Central memory CD8-positive, alpha-beta T cell (primary cell): ENCODE data around the gene ZBTB6.
"Not testable (repeated sequence)": the region's sequence is repeated elsewhere in the genome, so short reads cannot be mapped to it uniquely, and the experiment has no call there.

ENCODE experiments used
- ATAC-seq: fragments of 150-1000 bp; cut with Tn5 transposase; replicated peaks from 2 replicates; pipeline ENCODE4 v1.10.0; 2022; ENCODE audit warnings: mild to moderate bottlenecking, moderate FRiP score, moderate number of reproducible peaks; ENCODE audit not compliant: poor library complexity, severe bottlenecking; ENCODE audit errors: extremely low read depth
- DNase-seq, 2 donors: peaks; one replicate each; pipeline ENCODE4 v3.0.0; 2021; ENCODE audit warnings: low spot score in 2 of 2
- H3K27ac Mint-ChIP-seq: one replicate; pipeline ENCODE4 v1.8.0; 2022; ENCODE audit warnings: low read depth, mild to moderate bottlenecking, moderate library complexity, mixed read lengths
- H3K27me3 Mint-ChIP-seq: one replicate; pipeline ENCODE4 v1.8.0; 2022; ENCODE audit warnings: mixed read lengths
- H3K36me3 Mint-ChIP-seq: one replicate; pipeline ENCODE4 v1.8.0; 2022; ENCODE audit warnings: mild to moderate bottlenecking, moderate library complexity, mixed read lengths; ENCODE audit not compliant: insufficient read depth
- H3K4me1 Mint-ChIP-seq: one replicate; pipeline ENCODE4 v1.8.0; 2022; ENCODE audit warnings: mixed read lengths
- H3K4me3 Mint-ChIP-seq: one replicate; pipeline ENCODE4 v1.8.0; 2022; ENCODE audit warnings: mild to moderate bottlenecking, moderate library complexity, mixed read lengths
- H3K9me3 Mint-ChIP-seq: one replicate; pipeline ENCODE4 v1.8.0; 2022; ENCODE audit warnings: mixed read lengths

Gene ZBTB6

DNA sequence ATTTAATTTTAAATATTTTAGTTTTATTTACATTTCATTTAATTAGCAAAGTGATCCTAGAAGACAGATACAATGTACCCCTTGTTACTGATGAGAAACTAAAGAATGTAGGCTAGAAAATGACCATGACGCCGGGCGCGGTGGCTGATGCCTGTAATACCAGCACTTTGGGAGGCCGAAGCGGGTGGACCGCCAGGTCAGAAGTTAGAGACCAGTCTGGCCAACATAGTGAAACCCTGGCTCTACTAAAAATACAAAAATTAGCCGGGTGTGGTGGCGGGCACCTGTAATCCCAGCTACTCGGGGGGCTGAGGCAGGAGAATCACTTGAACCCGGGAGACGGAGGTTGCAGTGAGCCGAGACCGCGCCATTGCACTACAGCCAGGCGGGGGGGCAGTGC, 7.0 kb downstream of the ZBTB6 start:
- not testable (repeated sequence) for H3K4me3 Mint-ChIP-seq, H3K27me3 Mint-ChIP-seq
- peaks cover 16% of the 10 kb centered on the region for H3K36me3 Mint-ChIP-seq

DNA sequence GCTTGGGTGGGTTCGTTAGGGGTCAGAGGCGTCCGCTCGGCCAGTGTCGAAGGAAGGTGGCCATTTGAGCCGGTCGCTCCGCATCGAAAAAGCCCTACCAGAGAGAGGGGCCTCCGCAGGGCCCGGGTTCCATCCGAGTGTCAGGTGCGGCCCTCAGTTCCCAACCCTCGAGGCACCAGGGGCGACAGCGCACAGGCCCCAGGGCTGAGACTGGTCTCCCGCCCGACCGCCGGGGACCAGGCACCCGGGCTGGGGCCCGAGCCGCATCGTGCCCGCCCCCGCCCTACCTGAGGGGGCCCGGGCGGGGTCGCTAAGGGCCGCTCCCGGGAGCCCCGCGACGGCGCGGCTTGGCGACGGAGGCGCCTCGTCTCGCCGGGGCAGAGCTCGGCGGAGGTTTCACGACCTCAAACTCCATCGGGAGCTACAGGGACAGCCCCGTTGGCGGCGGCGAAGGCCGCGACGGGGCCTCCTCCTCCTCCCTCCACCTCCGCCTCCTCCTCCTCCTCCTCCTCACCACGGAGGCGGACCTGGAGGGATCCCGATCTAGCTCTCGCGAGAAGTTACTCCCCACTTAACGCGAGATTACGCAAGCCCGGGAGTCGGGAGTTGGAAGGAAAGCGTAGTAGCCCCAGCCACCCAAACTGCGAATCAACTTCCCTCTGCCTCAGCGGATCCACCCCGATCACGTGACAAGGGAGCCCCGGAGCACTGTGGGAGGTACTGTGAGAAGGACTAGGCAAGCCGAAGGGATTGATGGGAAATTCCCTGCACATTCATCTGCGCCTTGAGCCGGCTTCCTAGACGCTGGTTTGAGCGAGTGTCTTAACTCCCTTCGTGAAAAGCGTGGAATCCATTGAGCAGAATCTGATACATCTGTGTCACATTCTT, 8.1 kb downstream of the ZBTB6 start, which contains the start of gene RC3H2:
Gene RC3H2 (minus strand): TSS at position 537 of the 888 bp plus-strand sequence. CDS start 7,850 bp downstream, outside the sequence.
- Mint-ChIP-seq H3K4me1 (peaks cover 17% of the 10 kb centered on the region), H3K36me3 (peaks cover 14% of the 10 kb centered on the region), H3K27ac (peak within 1 kb of the TSS; percentile 91), H3K4me3 (peak within 1 kb of the TSS; percentile 91), H3K9me3 (no peaks in the 10 kb centered on the region), H3K27me3 (no peaks in the 10 kb centered on the region)
- ATAC-seq (peak; percentile 81), DNase-seq (peak; percentile 92 to 97)

More for the DNA sequence above, 7.0 kb downstream of the ZBTB6 start:
- not testable (repeated sequence) for H3K9me3 Mint-ChIP-seq, DNase-seq, ATAC-seq, H3K27ac Mint-ChIP-seq
- peaks cover 18% of the 10 kb centered on the region for H3K4me1 Mint-ChIP-seq

DNA sequence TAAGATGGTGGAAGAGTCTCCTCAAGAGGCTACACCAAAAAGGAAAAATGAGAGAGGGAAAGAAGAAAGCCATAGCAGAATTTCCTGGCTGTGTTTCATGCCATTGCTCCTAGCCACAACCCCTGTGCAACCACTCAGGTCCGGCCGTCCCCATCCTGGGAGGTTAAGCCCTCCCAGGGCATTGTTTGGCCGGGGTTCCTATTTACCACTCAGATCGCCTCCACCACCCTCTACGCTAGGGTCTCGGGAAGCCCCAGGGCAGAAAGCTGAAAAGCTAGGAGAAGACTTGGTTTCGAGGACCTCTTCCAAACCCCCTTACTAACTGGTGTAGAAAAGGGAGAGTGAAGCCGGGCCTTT, 8.7 kb downstream of the ZBTB6 start:
- H3K4me3 Mint-ChIP-seq, result peak overlapping the region; percentile 91
- peaks cover 10% of the 10 kb centered on the region for H3K36me3 Mint-ChIP-seq
- H3K27ac Mint-ChIP-seq, result peak overlapping the region; percentile 91
- no peaks in the 10 kb centered on the region for H3K27me3 Mint-ChIP-seq
- H3K9me3 Mint-ChIP-seq, result no peaks in the 10 kb centered on the region
- ATAC-seq (no peak), DNase-seq (peak in 1 of 2 donors; percentile 16)
- peaks cover 21% of the 10 kb centered on the region for H3K4me1 Mint-ChIP-seq

DNA sequence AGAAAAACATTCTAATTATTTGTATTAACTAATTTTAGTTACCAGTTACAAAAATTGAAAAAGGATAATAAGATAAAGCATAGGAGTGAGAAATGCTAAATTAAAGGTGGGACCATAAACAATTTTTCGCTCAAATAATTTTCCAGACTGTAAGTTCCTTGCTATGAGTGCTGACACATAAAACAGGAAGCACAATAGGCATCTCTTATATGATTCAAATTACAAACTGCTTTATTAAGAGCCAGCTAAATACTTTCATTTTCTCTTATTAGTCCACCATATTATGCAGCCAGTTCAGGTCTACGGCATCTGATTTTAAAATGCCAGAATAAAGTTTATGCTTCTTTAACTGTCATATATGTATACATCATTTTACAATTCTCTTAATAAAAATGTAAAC, 12.3 kb downstream of the ZBTB6 start:
- Mint-ChIP-seq H3K4me1 (peaks cover 34% of the 10 kb centered on the region), H3K27ac (peak overlapping the region; percentile 85), H3K36me3 (peaks cover 25% of the 10 kb centered on the region), H3K4me3 (peak overlapping the region; percentile 66), H3K27me3 (no peaks in the 10 kb centered on the region), H3K9me3 (no peaks in the 10 kb centered on the region)
- ATAC-seq (peak; percentile 34), DNase-seq (no peak)

DNA sequence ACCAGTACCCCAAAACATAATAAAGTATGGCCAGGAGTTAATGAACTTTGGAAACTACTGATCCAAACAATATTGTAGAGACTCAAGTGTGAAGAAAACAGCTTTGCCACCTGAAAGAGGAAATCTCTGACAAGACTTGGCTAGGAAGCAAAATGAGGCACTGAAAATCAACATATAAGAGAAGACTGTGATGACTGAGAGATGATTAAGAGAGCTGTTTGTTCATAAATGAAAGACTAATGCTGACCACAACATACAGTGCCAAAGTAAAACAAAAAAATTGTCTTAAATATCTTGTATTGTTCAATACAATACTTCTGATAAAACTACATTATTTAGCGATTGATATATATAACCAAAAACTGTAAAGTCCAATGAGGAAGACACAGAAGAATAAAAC, 15.2 kb downstream of the ZBTB6 start:
- H3K36me3 Mint-ChIP-seq, result peaks cover 33% of the 10 kb centered on the region
- H3K4me1 Mint-ChIP-seq, result peaks cover 31% of the 10 kb centered on the region
- H3K4me3 Mint-ChIP-seq, result no peak overlapping the region
- no peaks in the 10 kb centered on the region for H3K27me3 Mint-ChIP-seq
- no peak for ATAC-seq
- H3K9me3 Mint-ChIP-seq, result no peaks in the 10 kb centered on the region
- peak overlapping the region; percentile 85 for H3K27ac Mint-ChIP-seq
- no peak for DNase-seq

DNA sequence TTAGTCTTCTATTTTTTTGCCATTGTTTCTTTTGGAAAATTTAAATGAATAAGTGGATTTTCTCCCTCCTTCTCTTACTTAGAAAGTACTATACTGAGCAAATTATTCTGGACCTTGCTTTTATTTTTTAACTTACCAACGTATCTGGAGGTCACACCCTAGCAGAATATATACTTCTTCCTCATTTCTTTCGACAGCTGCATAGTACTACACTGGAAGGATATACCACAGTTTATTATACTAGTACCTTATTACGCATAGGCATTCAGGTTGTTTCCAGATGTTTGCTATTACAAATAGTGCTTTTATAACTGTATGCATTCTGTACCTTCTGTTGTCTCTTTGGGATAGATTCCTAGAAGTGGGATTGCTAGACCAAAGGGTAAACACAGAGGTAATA, 24.6 kb downstream of the ZBTB6 start:
- H3K36me3 Mint-ChIP-seq, result peaks cover 58% of the 10 kb centered on the region

DNA sequence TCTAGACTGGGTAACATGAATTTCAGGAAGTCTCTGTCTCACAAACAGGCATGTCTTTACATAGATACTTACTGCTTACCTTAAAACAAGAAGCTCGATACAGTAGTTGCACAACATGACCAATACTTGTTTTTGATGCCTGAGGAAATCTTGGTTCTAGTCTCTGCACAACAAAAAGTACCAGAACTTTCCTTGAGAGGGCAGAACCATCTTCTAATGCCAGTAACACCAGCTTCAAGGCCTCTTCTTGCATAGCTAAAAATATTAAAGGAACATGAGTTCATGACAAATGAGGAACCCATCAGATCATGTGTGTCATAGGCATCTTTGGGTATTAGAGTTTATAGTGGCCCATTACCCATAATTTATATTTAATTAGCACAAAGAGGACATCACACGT, 30.0 kb downstream of the ZBTB6 start:
- peaks cover 57% of the 10 kb centered on the region for H3K36me3 Mint-ChIP-seq
- DNase-seq (no peak), ATAC-seq (no peak)
- H3K27ac Mint-ChIP-seq, result no peak overlapping the region
- no peaks in the 10 kb centered on the region for H3K9me3 Mint-ChIP-seq
- no peak overlapping the region for H3K4me3 Mint-ChIP-seq
- no peaks in the 10 kb centered on the region for H3K4me1 Mint-ChIP-seq
- H3K27me3 Mint-ChIP-seq, result no peaks in the 10 kb centered on the region

More for the DNA sequence above, 24.6 kb downstream of the ZBTB6 start:
- no peaks in the 10 kb centered on the region for H3K4me1 Mint-ChIP-seq
- H3K27ac Mint-ChIP-seq, result no peak overlapping the region
- no peak overlapping the region for H3K4me3 Mint-ChIP-seq
- H3K9me3 Mint-ChIP-seq, result no peaks in the 10 kb centered on the region
- ATAC-seq (no peak), DNase-seq (no peak)
- H3K27me3 Mint-ChIP-seq, result no peaks in the 10 kb centered on the region

DNA sequence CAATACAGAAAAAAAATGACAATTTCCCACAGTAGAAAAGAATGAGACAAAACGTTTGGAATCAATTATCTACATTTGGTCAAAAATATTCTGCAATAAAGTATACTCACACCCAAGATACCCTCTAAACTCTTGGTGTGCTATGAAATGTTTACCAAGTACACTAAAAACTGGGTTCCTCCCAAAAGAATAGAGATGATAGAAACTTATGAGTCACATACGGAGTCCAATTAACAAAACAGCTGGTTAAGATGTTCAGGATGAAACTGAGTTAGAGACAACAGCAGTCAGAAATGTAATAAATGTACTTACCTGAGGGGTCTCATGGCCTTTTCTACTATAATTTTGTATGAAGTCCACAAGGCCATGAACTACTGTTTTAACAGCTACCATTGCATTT, 33.7 kb downstream of the ZBTB6 start:
- H3K9me3 Mint-ChIP-seq, result no peaks in the 10 kb centered on the region
- H3K4me3 Mint-ChIP-seq, result no peak overlapping the region
- no peak overlapping the region for H3K27ac Mint-ChIP-seq
- DNase-seq, result no peak
- peaks cover 6% of the 10 kb centered on the region for H3K4me1 Mint-ChIP-seq
- H3K36me3 Mint-ChIP-seq, result peaks cover 75% of the 10 kb centered on the region
- H3K27me3 Mint-ChIP-seq, result no peaks in the 10 kb centered on the region
- no peak for ATAC-seq

DNA sequence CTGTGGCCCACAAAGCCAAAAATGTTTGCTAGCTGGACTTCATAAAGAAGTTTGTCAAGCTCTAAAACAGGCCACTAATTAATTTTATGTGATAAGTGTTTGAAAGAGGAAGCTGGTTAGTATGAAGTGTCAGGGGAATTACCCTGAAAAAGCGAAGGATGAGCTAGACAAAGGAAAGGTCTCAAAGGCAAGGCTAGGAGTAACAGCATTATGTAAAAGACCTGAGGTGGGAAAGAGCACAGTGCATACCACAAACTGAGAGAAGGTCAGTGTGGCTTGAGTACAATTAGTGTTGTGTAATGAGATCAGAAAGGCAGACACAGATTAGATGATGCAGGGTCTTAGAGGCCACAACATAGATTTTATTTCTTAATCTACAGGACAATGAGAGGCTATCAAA, 37.6 kb downstream of the ZBTB6 start:
- Mint-ChIP-seq H3K4me3 (no peak overlapping the region), H3K9me3 (no peaks in the 10 kb centered on the region), H3K36me3 (peaks cover 74% of the 10 kb centered on the region), H3K27me3 (no peaks in the 10 kb centered on the region), H3K27ac (peak overlapping the region; percentile 30), H3K4me1 (peaks cover 12% of the 10 kb centered on the region)
- ATAC-seq (no peak), DNase-seq (no peak)

DNA sequence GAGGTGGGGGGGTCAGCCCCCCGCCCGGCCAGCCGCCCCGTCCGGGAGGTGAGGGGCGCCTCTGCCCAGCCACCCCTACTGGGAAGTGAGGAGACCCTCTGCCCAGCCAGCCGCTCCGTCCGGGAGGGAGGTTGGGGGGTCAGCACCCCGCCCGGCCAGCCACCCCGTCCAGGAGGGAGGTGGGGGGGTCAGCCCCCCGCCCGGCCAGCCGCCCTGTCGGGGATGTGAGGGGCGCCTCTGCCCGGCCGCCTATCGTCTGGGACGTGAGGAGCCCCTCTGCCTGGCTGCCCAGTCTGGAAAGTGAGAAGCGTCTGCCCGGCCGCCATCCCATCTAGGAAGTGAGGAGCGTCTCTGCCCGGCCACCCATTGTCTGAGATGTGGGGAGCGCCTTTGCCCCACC, 45.8 kb downstream of the ZBTB6 start:
- H3K36me3 Mint-ChIP-seq, result peaks cover 31% of the 10 kb centered on the region
- H3K4me1 Mint-ChIP-seq, H3K4me3 Mint-ChIP-seq, DNase-seq, H3K27ac Mint-ChIP-seq, H3K9me3 Mint-ChIP-seq, ATAC-seq, H3K27me3 Mint-ChIP-seq: not testable (repeated sequence)

DNA sequence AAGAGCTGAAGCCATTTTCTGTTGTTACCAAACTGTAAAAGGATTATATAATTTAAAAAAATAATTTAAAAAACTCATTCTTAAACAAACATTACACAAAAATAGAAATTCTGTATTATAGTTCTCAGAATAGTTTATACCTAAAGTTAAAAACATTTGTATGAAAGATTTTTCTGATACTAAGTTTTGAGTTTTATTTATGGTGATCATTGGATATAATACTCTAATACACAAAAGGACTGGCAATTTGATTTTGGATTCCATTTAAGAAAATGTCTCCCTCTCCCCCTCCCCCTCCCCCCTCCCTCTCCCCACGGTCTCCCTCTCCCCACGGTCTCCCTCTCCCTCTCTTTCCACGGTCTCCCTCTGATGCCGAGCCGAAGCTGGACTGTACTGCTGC, 47.0 kb downstream of the ZBTB6 start:
- Mint-ChIP-seq H3K27me3 (no peaks in the 10 kb centered on the region), H3K4me1 (no peaks in the 10 kb centered on the region), H3K27ac (no peak overlapping the region), H3K36me3 (peaks cover 24% of the 10 kb centered on the region), H3K4me3 (no peak overlapping the region), H3K9me3 (no peaks in the 10 kb centered on the region)
- DNase-seq, result no peak
- ATAC-seq, result no peak

DNA sequence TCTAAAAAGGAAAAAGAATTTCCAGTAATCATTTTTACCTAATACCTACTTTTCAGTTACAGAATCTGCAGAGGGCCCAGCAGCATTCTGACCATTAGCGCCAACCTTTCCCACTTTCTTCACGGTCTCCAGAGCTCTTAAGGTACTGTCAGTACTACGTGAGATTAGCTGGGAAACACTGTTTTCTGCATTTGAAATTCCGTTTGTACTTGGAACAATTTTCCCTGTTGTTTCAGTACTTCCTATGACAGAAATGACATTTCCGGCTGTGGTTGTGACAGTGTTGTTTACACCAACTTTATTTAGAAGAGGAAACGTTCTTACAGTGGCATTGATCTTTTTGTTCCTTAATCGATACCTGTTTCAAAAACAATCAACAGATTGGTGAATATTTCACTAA, 47.8 kb downstream of the ZBTB6 start:
- H3K9me3 Mint-ChIP-seq, result no peaks in the 10 kb centered on the region
- H3K4me1 Mint-ChIP-seq, result no peaks in the 10 kb centered on the region
- no peak overlapping the region for H3K27ac Mint-ChIP-seq

DNA sequence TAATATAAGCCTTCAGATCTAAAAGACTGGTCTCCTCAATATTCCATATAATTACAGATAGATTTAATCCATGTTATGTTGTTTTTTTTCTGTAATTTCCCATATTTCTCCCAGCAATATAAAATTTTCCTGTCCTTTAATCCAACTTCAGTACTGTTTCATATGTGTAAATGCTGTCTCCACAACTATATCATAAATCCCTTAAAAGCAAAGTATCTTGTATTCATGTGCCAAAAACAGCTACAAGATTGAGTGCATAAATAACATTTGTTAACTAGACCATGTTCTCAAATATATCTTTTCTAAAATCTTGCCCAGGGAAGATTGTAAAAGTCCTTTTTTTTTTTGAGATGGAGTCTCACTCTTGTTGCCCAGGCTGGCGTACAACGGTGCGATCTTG, 49.7 kb downstream of the ZBTB6 start:
- Mint-ChIP-seq H3K27ac (peak overlapping the region; percentile 21), H3K4me3 (no peak overlapping the region), H3K4me1 (no peaks in the 10 kb centered on the region), H3K9me3 (no peaks in the 10 kb centered on the region), H3K36me3 (peaks cover 23% of the 10 kb centered on the region), H3K27me3 (no peaks in the 10 kb centered on the region)
- ATAC-seq, result no peak
- no peak for DNase-seq

More for the DNA sequence above, 47.8 kb downstream of the ZBTB6 start:
- H3K27me3 Mint-ChIP-seq, result no peaks in the 10 kb centered on the region
- DNase-seq (no peak), ATAC-seq (no peak)
- no peak overlapping the region for H3K4me3 Mint-ChIP-seq
- peaks cover 22% of the 10 kb centered on the region for H3K36me3 Mint-ChIP-seq
